Endothelial cell of umbilical vein (primary cell): ENCODE measurements around the gene NFATC1. TPM values are rescaled to one million over a fixed set of nuclear protein-coding genes. Genes with fewer than 3 reads are reported as not detected.

Source experiments
- BruUV-seq: library from RNA; stranded (reverse); fragments of 400-500 nt; replicated peaks from 2 replicates; lab custom pipeline; 2021; lab: Mats Ljungman, UMichigan
- CTCF ChIA-PET: fragments of 300-600, 350-600 bp; sonication (Branson Sonifier 250); formaldehyde crosslinking; loops from one replicate; lab custom pipeline; 2021; ENCODE audit warnings: antibody characterized with exemption, inconsistent platforms; lab: Charles Lee
- POLR2A ChIA-PET: fragments of 300-600, 350-600 bp; sonication (Branson Sonifier 250); formaldehyde crosslinking; loops from one replicate; lab custom pipeline; 2021; ENCODE audit warnings: antibody characterized with exemption, inconsistent platforms; lab: Charles Lee
- DNase-seq: peaks from one replicate; pipeline ENCODE4 v3.0.0-alpha.2; 2011; ENCODE audit warnings: low read depth, low spot score
- FAIRE-seq: peaks from 2 replicates; lab custom pipeline; 2011; peaks lifted over from hg19 to GRCh38; lab: Jason Lieb, UNC
- H2AFZ ChIP-seq: 2 replicates; pipeline ENCODE4 v1.6.0; 2012; ENCODE audit warnings: low read depth, low read length, control low read depth, inconsistent platforms
- H3K27ac ChIP-seq: 2 replicates; pipeline ENCODE4 v1.5.1; 2011; ENCODE audit warnings: low read depth, mild to moderate bottlenecking, control low read depth, low read length, moderate library complexity; ENCODE audit not compliant: insufficient read depth
- H3K27me3 ChIP-seq, 2 experiments: 2 replicates each; pipeline versions ENCODE4 v1.6.0 to v1.6.1; 2011; ENCODE audit warnings: low read length in 2 of 2, mixed read lengths in 1 of 2; ENCODE audit not compliant: control insufficient read depth in 2 of 2, insufficient read depth in 2 of 2
- H3K36me3 ChIP-seq, 2 experiments: 2 replicates in 1 of 2; 3 replicates in 1 of 2; pipeline ENCODE4 v1.5.1; 2011; ENCODE audit warnings: low read length in 2 of 2, mild to moderate bottlenecking in 1 of 2, moderate library complexity in 1 of 2; ENCODE audit not compliant: control insufficient read depth in 2 of 2, insufficient read depth in 2 of 2; ENCODE audit errors: extremely low read depth in 1 of 2
- H3K4me1 ChIP-seq: 3 replicates; pipeline ENCODE4 v1.5.1; 2011; ENCODE audit warnings: mild to moderate bottlenecking, low read length; ENCODE audit not compliant: control insufficient read depth, insufficient read depth; ENCODE audit errors: extremely low read depth
- H3K4me2 ChIP-seq: 2 replicates; pipeline ENCODE4 v1.6.1; 2011; ENCODE audit warnings: low read length, control low read depth, mixed read lengths; ENCODE audit not compliant: insufficient read depth
- H3K4me3 ChIP-seq, 3 experiments: fragments of 200-600 bp in 1 of 3; sonication (generic), shearing (Covaris generic) in 1 of 3; replicated peaks in 1 of 3; 2 replicates each; pipeline ENCODE4 v1.5.1; 2011 to 2016; ENCODE audit warnings: control low read depth in 3 of 3, low read length in 3 of 3, mild to moderate bottlenecking in 2 of 3, inconsistent platforms in 1 of 3, low read depth in 1 of 3, moderate library complexity in 1 of 3; ENCODE audit not compliant: insufficient read depth in 1 of 3
- H3K79me2 ChIP-seq: 2 replicates; pipeline ENCODE4 v1.6.0; 2012; ENCODE audit warnings: low read length, inconsistent platforms; ENCODE audit not compliant: control insufficient read depth, insufficient read depth
- H3K9ac ChIP-seq: replicated peaks from 2 replicates; pipeline ENCODE3; 2011; ENCODE audit warnings: low read length, control low read depth; ENCODE audit not compliant: insufficient read depth; ENCODE audit errors: extremely low read depth
- H3K9me1 ChIP-seq: replicated peaks from 3 replicates; pipeline ENCODE4 v1.6.0; 2011; ENCODE audit warnings: mild to moderate bottlenecking, low read length; ENCODE audit not compliant: control insufficient read depth, insufficient read depth; ENCODE audit errors: extremely low read depth
- H3K9me3 ChIP-seq: replicated peaks from 2 replicates; pipeline ENCODE4 v1.5.1; 2012; ENCODE audit warnings: low read length, inconsistent platforms; ENCODE audit not compliant: control insufficient read depth, insufficient read depth
- H4K20me1 ChIP-seq: replicated peaks from 2 replicates; pipeline ENCODE3; 2011; ENCODE audit warnings: mild to moderate bottlenecking, low read length; ENCODE audit not compliant: control insufficient read depth, insufficient read depth; ENCODE audit errors: extremely low read depth
- EZH2 ChIP-seq: IDR thresholded peaks from 2 replicates; pipeline ENCODE4 v1.6.1; 2012; ENCODE audit warnings: borderline replicate concordance, low read depth, mild to moderate bottlenecking, moderate library complexity, low read length, inconsistent platforms; ENCODE audit not compliant: severe bottlenecking
- FOS ChIP-seq: IDR thresholded peaks from 2 replicates; pipeline ENCODE4 v1.6.1; 2011; ENCODE audit warnings: mild to moderate bottlenecking, low read length, moderate library complexity, borderline replicate concordance; ENCODE audit not compliant: insufficient read depth
- GATA2 ChIP-seq: IDR thresholded peaks from 2 replicates; pipeline ENCODE4 v1.7.0; 2011; ENCODE audit warnings: low read depth, mild to moderate bottlenecking, moderate library complexity, mixed read lengths, low read length; ENCODE audit not compliant: insufficient read length, insufficient read depth
- JUN ChIP-seq: IDR thresholded peaks from 2 replicates; pipeline ENCODE4 v1.6.1; 2011; ENCODE audit warnings: borderline replicate concordance, low read depth; ENCODE audit not compliant: insufficient read length, insufficient read depth
- MYC ChIP-seq: IDR thresholded peaks from one replicate; pipeline ENCODE4 v1.6.1; 2011; ENCODE audit warnings: mild to moderate bottlenecking, low read depth, low read length
- POLR2A ChIP-seq: IDR thresholded peaks from 2 replicates; pipeline ENCODE4 v1.6.1; 2012; ENCODE audit warnings: low read depth, mild to moderate bottlenecking, control low read depth, low read length
- POLR2AphosphoS5 ChIP-seq: IDR thresholded peaks from 2 replicates; pipeline ENCODE4 v1.6.1; 2012; ENCODE audit warnings: low read depth, mild to moderate bottlenecking, control low read depth, low read length, moderate library complexity; ENCODE audit not compliant: insufficient read depth
- dilution Hi-C: fragments of 300-500 bp; cut with MboI; formaldehyde crosslinking; loops from one replicate; pipeline ENCODE4 v1.15.0; 2019; ENCODE audit warnings: low sequenced_read_pairs; ENCODE audit not compliant: extremely low pct_ligation_motif_present
- intact Hi-C: fragments of 100-400 bp; cut with micrococcal nuclease; formaldehyde crosslinking; loops from one replicate; pipeline ENCODE4 v1.10.0; 2022
- polyA plus RNA-seq, 4 experiments: library from polyadenylated mRNA; depleted of rRNA in 3 of 4; stranded (reverse) in 3 of 4; unstranded in 1 of 4; fragments of >200 nt; gene quantifications; 2 replicates each; pipeline versions ENCODE4 v1.2.1 to v1.2.3, GENCODE V29; 2011 to 2012; ENCODE audit warnings: missing spikeins in 1 of 4
- total RNA-seq: library from RNA; stranded (reverse); gene quantifications from 2 replicates; pipeline ENCODE4 v1.2.3, GENCODE V29; 2021
- TF ChIP-seq, protein P1 (sequence below): IDR thresholded peaks from 2 replicates; pipeline ENCODE4 v1.6.1; 2011; ENCODE audit not compliant: insufficient read depth, insufficient read length
- TF ChIP-seq, protein P2 (sequence below), 2 donors: IDR thresholded peaks; 1 replicate in 1 of 2; 2 replicates in 1 of 2; pipeline ENCODE4 v1.5.1; 2011; ENCODE audit warnings: low read length in 2 of 2, mild to moderate bottlenecking in 2 of 2, moderate library complexity in 2 of 2, control low read depth in 1 of 2, inconsistent platforms in 1 of 2, low read depth in 1 of 2; ENCODE audit not compliant: insufficient read depth in 1 of 2; ENCODE audit errors: extremely low read depth in 1 of 2

NFATC1 gene
- total and polyA plus RNA-seq, 2 donors (not counting 3 experiments of a cell fraction or from before 2014, with no cell fraction given) = 11.1 to 30.0 TPM

DNA sequence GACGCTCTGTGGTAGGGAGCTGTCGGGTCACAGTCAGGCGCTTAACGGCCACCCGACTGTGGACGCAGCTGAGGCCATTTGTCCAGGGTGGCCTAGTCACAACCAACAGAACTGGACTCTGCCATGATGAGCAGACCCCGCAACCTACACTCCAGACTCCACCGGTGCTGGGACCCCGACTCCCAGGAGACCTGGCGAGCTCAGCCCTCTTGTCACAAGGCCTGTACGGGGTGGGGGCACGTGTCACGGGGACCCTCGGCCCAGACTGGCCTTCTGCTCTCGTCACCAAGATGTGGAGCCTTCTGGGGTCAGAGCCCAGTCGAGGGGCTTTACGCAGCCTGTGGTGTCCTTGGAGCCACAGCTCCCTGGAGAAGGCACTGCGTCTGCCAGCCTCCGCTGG, 22.5 kb downstream of the NFATC1 start:
- H3K27ac ChIP-seq = no peak overlapping the region
- no peaks in the 10 kb centered on the region for H4K20me1 ChIP-seq
- H2AFZ ChIP-seq = no peak overlapping the region
- no peak overlapping the region for H3K4me3 ChIP-seq
- DNase-seq = no peak
- no peak for FAIRE-seq
- BruUV-seq = no TSS peak
- no peaks in the 10 kb centered on the region for H3K27me3 ChIP-seq
- no peaks in the 10 kb centered on the region for H3K4me1 ChIP-seq
- H3K9ac ChIP-seq = no peak overlapping the region
- TF ChIP-seq JUN (no peak), POLR2A (no peak), FOS (no peak), MYC (no peak), POLR2AphosphoS5 (no peak), GATA2 (no peak), EZH2 (no peak)
- TF ChIP-seq, protein P1, sequence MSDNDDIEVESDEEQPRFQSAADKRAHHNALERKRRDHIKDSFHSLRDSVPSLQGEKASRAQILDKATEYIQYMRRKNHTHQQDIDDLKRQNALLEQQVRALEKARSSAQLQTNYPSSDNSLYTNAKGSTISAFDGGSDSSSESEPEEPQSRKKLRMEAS = no peak
- TF ChIP-seq, protein P2, sequence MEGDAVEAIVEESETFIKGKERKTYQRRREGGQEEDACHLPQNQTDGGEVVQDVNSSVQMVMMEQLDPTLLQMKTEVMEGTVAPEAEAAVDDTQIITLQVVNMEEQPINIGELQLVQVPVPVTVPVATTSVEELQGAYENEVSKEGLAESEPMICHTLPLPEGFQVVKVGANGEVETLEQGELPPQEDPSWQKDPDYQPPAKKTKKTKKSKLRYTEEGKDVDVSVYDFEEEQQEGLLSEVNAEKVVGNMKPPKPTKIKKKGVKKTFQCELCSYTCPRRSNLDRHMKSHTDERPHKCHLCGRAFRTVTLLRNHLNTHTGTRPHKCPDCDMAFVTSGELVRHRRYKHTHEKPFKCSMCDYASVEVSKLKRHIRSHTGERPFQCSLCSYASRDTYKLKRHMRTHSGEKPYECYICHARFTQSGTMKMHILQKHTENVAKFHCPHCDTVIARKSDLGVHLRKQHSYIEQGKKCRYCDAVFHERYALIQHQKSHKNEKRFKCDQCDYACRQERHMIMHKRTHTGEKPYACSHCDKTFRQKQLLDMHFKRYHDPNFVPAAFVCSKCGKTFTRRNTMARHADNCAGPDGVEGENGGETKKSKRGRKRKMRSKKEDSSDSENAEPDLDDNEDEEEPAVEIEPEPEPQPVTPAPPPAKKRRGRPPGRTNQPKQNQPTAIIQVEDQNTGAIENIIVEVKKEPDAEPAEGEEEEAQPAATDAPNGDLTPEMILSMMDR (IDR thresholded peaks at IDR 0.05; ENCODE audit: extremely low read depth in 1 of 2, insufficient read depth in 1 of 2, low read depth in 1 of 2, low read length in 2 of 2) = no peak
- POLR2A ChIA-PET = no interaction called here
- dilution Hi-C loops = no loop called here
- peaks cover 5 to 22% of the 10 kb centered on the region in 2 experiments for H3K36me3 ChIP-seq
- CTCF ChIA-PET = interaction anchor here (1.4 kb wide), 1 partner anchor 15 kb away, joined by 4 read pairs; no protein-coding TSS in a partner anchor
- H3K9me1 ChIP-seq = no peaks in the 10 kb centered on the region
- no peak overlapping the region for H3K4me2 ChIP-seq
- peaks cover 4% of the 10 kb centered on the region for H3K79me2 ChIP-seq
- H3K9me3 ChIP-seq = no peaks in the 10 kb centered on the region
- intact Hi-C loops = no loop called here
